GM18870 (cell line): ENCODE measurements around the gene SCTR.
"Not testable (repeated sequence)": the region's sequence is repeated elsewhere in the genome, so short reads cannot be mapped to it uniquely, and the experiment has no call there.

ENCODE experiments used
- ATAC-seq: cut with Tn5 transposase; IDR thresholded peaks from one replicate; pipeline ENCODE4 v1.9.1; 2021; ENCODE audit warnings: moderate library complexity; ENCODE audit not compliant: unreplicated experiment

Gene SCTR

DNA sequence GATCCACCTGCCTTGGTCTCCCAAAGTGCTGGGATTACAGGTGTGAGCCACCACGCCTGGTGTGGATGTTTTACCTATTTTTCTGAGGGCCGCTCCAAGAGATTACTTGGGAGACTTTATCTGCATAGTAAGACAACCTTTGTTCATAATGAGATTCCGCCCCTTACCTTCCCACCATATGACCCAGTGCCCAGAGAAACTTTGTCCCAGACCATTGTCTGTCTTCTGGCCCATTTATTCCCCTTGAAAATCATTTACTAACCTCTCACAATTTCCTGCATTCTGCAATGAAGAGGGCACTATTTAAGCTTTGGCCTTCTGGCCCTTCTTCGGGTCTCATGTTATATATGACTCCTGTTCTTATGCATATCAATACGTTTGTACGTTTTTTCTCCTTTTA is 106.4 kb downstream of the SCTR start:
- ATAC-seq = no peak

DNA sequence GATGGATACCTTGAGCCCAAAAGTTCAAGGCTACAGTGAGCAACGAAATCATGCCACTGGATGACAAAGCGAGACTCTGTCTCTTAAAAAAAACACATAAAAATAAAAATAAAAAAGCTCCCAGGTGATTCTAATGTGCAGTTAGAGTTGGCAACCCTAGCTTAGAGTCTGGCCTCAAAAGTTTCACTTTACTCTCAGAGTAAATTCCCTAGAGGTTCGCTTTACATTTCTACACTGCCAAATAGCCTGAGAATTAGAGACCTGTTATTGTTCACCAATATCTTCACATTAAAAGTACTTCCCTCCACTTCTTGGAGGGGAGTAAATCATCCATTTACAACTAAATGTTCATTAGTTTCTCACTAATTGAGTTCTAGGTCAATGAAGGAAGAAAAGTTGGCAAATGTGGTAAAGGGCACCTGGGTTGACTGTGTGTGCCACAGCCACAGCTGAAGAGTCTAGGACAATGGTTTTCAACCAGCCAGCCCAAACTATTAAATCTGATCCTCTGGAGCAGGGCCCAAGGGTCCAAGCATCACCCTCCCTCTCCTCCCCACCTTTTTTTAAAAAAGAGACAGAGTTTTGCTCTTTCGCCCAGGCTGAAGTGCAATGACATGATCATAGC is 107.9 kb downstream of the SCTR start:
- ATAC-seq = no peak

DNA sequence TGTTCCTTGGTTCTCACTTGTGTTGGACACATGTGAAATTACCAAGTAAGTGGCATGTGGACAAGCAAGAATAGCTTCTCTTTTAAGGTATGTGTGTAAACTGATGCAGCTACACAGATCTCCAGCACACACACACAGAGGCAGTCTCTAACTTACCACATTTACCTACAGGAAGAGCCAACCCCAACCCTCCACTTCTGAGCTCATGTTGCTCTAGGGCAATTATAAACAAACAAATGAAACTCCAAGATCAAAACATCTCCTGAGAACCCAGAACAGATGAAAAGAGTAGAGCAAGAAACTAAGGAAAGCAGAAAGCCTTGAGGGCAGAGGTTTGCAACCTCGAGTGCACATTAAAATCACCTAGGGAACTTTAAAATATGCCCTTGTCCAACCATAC is 108.7 kb downstream of the SCTR start:
- ATAC-seq = no peak

DNA sequence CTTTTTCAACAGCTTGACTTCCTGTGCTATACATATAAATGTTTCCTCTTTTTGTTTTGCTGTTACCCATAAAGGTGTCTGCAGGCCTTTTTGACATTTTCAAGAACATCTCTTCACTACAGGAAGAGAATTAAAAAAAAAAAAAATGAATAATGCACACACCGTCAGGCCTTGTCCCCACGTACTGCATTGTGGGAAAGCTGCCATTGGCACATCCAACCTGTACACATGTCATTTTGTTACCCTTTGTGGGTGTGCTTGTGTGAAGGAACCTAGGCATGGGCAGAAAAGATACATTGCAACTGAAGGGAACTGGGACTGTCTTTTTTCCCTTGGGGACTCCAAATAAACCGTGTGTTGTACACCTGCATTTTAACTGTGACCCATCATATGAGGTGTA is 109.4 kb downstream of the SCTR start:
- ATAC-seq = no peak

DNA sequence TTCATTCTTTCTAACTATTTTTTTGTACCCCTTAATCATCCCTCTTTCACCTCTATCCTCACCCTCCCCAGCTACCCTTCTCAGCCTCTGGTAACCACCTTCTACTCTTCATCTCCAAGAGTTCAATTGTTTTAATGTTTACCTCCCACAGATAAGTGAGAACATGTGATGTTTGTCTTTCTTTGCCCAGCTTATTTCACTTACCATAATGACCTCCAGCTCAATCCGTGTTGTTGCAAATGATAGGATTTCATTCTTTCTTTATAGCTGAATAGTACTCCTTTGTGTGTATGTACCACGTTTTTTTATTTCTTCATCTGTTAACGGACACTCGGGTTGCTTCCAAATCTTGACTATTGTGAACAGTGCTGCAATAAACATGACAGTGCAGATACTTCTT is 114.8 kb downstream of the SCTR start:
- ATAC-seq = no peak

DNA sequence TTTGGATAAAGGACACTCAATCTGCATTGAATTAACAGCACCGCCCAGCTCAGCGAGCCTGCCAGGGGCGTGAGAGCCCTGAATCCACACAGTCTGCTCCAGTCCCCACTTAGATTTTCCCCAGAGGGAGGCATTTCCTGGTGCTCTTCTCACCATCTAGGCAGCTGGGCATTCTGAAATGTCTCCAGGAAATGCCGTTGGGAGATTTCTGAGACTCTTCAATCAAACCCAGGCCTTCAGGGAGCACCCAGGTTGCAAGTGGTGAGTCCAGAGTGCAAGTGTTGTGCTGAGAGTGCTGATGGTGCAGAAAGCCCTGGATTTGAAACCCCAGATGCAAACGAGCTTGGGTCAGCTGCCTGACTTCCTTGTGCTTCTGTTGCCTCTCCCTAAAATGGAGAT is 116.1 kb downstream of the SCTR start:
- ATAC-seq = no peak

DNA sequence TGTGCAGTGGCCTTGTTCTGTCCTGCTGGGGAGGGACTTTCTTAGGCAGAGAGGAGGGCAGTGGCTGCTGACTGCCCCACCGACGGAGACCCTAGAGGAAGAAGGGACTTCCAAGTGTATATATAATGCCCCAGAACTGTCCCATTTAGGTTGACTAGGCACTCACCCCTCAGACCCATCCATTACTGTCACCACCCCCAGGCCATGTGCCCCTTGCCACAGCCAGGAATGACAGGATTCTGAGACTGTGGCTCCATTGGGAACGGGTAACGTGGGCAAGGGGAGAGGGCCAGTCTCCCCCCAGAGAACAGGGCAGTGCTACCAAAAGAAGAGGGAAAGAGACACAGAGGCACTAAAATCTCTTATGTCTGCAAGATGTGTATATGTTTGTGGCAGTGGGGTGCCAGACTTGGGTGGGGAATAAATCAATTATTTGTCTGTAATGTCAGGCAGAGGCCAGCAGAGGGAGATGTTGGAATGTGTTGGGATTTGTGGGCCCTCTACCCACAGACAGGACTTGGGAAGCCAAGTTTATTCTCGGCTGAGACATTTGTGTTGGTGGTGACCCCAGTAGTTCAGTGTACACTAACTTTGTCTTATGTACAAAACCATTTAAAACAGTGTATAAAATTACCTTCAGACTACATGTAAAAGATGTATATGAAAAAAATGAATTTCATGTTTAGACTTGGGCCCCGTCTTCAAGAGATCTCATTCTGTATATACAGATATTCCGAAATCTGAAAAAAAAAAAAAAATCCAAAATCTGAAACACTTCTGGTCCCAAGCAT is 116.7 kb downstream of the SCTR start:
- ATAC-seq = no peak

DNA sequence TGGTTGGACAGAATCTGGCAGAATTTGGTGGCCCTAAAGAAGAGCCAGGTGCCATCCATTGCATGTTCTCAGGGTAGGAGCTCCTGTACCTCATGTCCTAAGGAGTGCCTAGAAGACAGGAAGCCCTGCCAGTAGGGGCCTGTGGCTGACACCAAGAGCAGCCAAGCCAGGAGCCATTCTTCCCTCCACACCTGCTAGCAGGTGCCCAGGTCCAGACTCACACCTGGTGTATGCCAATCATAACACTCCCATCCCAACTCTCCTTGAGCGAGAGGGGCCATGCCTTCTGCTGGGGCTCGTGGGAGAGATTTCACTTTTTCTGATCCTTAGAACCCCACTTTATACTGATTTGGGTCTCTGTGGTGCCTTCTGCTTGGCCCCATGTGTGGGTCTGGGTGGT is 119.1 kb downstream of the SCTR start:
- ATAC-seq = no peak

DNA sequence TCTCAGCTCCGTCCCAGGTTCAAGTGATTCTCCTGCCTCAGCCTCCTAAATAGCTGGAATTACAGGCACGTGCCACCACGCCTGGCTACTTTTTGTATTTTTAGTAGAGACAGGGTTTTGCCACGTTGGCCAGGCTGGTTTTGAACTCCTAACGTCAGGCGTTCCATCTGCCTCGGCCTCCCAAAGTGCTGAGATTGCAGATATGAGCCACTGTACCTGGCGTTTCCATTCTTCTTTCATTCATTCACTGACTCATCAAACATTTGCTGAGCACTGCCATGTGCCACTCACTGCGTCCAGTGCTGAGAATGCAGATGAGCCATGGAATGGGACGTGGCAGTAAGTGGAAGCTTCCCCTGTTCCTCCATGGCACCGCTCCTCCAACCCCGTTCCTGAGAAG is 120.7 kb downstream of the SCTR start:
- ATAC-seq = not testable (repeated sequence)

DNA sequence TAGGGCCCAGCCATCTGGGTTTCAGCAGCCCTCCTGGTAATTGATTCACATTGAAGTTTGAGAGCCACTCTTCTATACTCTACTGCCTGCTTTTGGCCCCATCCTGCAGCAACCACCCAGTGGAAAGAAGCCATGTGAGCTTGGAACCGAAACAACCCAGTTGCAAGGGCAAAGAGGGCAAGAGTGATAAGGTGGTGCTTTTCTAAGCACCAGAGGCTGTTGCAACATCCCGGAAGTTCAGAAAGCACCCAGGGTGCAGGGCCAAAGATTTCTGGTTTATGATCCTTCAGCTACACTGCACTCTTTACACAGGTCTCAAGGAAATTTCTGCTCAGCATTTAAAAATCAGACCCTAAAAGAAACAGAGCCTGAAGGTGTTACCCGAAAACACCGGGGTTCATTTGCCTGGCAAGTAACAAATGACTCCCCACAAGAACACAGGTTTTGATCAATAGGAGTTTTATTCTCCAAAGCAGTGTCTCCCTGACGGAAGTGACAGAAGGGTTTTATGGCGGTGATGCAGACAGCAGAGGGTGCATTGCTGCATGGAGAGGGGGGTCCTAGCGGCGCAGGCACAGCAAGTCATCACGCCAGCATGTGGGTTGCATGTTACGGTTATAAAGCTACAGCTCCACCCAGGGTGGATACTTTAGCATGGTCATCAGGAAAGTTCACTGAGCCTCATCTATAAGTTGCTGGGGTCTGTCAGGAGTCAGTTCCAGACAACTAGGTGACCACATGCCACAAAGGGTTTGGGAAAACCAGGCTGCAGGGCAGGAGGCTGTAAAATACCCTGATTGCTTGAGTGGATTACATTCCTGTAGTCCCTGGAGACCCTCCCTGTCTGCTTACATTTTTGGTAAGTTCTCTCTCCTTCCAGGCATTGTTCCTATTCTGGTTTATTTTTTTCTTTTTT is 121.4 kb downstream of the SCTR start:
- no peak for ATAC-seq

DNA sequence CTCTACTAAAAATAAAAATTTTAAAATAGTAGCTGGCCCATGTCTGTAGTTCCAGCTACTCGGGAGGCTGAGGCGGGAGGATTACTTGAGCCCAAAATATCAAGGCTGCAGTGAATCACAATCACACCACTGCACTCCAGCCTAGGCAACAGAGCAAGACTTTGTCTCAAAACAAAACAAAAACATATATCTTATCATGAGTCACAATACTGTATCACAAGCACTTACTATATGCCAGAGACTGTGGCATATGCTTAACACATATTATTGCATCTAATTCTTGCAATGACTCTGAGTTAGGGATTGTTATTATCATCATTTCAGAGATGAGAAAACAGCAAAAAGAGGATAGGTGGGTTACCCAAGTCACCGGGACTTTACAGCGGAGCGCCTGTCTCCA is 122.2 kb downstream of the SCTR start:
- ATAC-seq = no peak

DNA sequence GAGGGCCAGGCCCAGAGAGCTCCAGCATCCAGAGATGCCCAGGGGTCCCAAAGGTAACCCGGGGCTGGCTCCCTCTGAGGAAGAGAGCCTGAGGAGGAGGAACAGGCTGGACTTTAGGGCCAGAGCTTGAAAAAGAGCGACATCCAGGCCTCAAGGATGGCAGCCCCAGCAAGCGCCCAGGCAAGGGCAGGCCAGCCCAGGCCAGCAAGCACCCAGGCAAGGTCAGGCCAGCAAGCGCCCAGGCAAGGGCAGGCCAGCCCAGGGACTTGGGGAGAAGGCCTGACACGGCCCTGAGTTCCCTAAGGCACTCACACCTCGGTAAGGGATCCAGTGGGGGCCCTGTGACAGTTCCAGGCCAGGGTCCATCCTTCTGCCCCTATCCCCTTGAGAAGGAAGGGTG is 127.1 kb downstream of the SCTR start:
- no peak for ATAC-seq

DNA sequence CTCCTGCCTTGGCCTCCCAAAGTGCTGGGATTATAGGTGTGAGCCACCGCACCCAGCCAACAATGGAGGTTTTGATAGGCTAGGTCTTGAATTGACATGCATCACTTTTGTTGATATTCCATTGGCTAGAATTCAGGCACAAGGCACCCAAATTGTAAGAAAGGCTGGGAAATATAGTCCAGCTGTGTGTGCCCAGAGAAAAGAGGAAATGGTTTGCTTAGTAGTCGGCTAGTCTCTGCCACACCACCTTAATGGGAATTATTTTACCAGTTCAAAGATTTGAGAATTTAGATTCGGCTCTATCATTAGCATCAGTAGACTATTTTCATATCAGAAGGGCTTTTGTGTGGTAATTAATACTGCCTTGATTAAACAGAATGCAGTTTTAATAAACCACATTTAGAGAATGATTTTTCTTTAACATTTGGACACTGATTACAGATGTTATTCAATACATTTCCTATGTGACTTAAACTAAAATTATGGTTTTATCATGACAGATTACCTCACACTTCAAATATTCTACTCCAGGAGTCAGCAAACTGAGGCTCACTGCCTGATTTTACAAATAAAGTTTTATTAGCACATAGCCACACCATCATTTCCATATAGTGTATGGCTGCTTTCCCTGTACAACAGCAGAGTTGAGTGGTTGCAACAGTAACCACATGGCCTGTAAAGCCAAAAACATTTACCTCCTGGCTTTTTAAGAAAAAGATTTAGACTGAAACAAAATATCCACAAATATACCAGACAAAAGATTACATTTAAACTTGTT is 130.1 kb downstream of the SCTR start:
- ATAC-seq = no peak
